Activated CD4-positive, alpha-beta T cell treated with anti-CD3 and anti-CD28 coated beads, Interleukin-2, amount 10 ng/mL, durations not matched to agents 7 days and 5 days (primary cell): Measurements from ENCODE around the gene NOXA1. TPM values are rescaled to one million over a fixed set of nuclear protein-coding genes. Genes with fewer than 3 reads are reported as not detected.

Experiments used
- CTCF ChIA-PET: fragments of 350-600 bp; sonication (Branson Sonifier 250); formaldehyde crosslinking; loops from one replicate; lab custom pipeline; 2021; ENCODE audit warnings: antibody characterized with exemption; lab: Charles Lee
- POLR2A ChIA-PET: fragments of 350-600 bp; sonication (Branson Sonifier 250); formaldehyde crosslinking; loops from one replicate; lab custom pipeline; 2021; ENCODE audit warnings: antibody characterized with exemption; lab: Charles Lee
- DNase-seq: peaks from one replicate; pipeline ENCODE4 v3.0.0-alpha.2; 2020
- H3K27ac Mint-ChIP-seq: one replicate; pipeline ENCODE4 v1.8.0; 2021; ENCODE audit warnings: mild to moderate bottlenecking, moderate library complexity, mixed read lengths
- H3K27me3 Mint-ChIP-seq: one replicate; pipeline ENCODE4 v1.8.0; 2021; ENCODE audit warnings: mixed read lengths
- H3K36me3 Mint-ChIP-seq: one replicate; pipeline ENCODE4 v1.8.0; 2021; ENCODE audit warnings: low read depth, mixed read lengths
- H3K4me1 Mint-ChIP-seq: one replicate; pipeline ENCODE4 v1.8.0; 2021; ENCODE audit warnings: mixed read lengths
- H3K4me3 Mint-ChIP-seq: one replicate; pipeline ENCODE4 v1.8.0; 2021; ENCODE audit warnings: mild to moderate bottlenecking, moderate library complexity, mixed read lengths
- H3K9me3 Mint-ChIP-seq: one replicate; pipeline ENCODE4 v1.8.0; 2021; ENCODE audit warnings: mixed read lengths
- total RNA-seq, 2 experiments: library from RNA; stranded (reverse); gene quantifications; one replicate each; pipeline ENCODE4 v1.2.3, GENCODE V29; 2021

The NOXA1 gene
- total RNA-seq, 2 experiments from 2014 or later = 0.46 to 1.1 TPM

DNA sequence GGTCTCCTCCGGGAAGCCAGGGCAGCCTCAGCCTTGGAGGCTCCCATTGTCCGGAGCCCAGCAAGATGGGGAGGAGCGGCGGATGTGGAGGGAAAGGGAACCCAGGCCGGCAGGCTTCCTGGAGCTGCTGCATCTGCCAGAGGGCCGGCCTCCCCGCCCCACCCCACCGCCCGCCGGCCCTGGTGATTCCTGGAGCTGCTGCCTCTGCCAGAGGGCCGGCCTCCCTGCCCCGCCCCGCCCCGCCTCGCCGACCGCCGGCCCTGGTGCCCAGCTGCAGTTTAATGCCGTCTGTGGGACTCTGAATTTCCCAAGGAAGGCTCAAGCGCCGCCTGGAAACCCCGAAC lies 31.8 kb upstream of the NOXA1 start:
- ChIA-PET POLR2A (no interaction called here), CTCF (no interaction called here)
- Mint-ChIP-seq H3K9me3 (no peaks in the 10 kb centered on the region), H3K27ac (no peak overlapping the region), H3K36me3 (no peaks in the 10 kb centered on the region), H3K27me3 (no peaks in the 10 kb centered on the region), H3K4me3 (no peak overlapping the region), H3K4me1 (peaks cover 13% of the 10 kb centered on the region)
- no peak for DNase-seq

GRCh38 chr9:137392232-137393007 lies 30.8 kb upstream of the NOXA1 start:
- Mint-ChIP-seq H3K4me3 (no peak overlapping the region), H3K27me3 (no peaks in the 10 kb centered on the region), H3K9me3 (no peaks in the 10 kb centered on the region), H3K36me3 (peaks cover 2% of the 10 kb centered on the region), H3K4me1 (peaks cover 7% of the 10 kb centered on the region), H3K27ac (peak overlapping the region; percentile 36)
- ChIA-PET CTCF (interaction anchor here (1.4 kb wide), 1 partner anchor 30 kb away, joined by 3 read pairs; the partner anchor contains the start of genes EXD3 and NOXA1), POLR2A (no interaction called here)
- DNase-seq = no peak

- no peak for DNase-seq
- H3K4me3 Mint-ChIP-seq = no peak overlapping the region
- ChIA-PET POLR2A (no interaction called here), CTCF (interaction anchor here (1.4 kb wide), 1 partner anchor 29 kb away, joined by 3 read pairs; the partner anchor contains the start of genes EXD3 and NOXA1)
- H3K27me3 Mint-ChIP-seq = no peaks in the 10 kb centered on the region
- peaks cover 8% of the 10 kb centered on the region for H3K4me1 Mint-ChIP-seq
- H3K36me3 Mint-ChIP-seq = peaks cover 2% of the 10 kb centered on the region
- no peak overlapping the region for H3K27ac Mint-ChIP-seq
- H3K9me3 Mint-ChIP-seq = no peaks in the 10 kb centered on the region
Observed at GRCh38 chr9:137393176-137394150, 29.7 kb upstream of the NOXA1 start.

- Mint-ChIP-seq H3K4me1 (peaks cover 8% of the 10 kb centered on the region), H3K27me3 (no peaks in the 10 kb centered on the region), H3K4me3 (no peak overlapping the region), H3K36me3 (peaks cover 2% of the 10 kb centered on the region), H3K27ac (no peak overlapping the region), H3K9me3 (no peaks in the 10 kb centered on the region)
- CTCF ChIA-PET = no interaction called here
- no peak for DNase-seq
- POLR2A ChIA-PET = no interaction called here
Observed at GRCh38 chr9:137394866-137395665, 28.1 kb upstream of the NOXA1 start.

DNA sequence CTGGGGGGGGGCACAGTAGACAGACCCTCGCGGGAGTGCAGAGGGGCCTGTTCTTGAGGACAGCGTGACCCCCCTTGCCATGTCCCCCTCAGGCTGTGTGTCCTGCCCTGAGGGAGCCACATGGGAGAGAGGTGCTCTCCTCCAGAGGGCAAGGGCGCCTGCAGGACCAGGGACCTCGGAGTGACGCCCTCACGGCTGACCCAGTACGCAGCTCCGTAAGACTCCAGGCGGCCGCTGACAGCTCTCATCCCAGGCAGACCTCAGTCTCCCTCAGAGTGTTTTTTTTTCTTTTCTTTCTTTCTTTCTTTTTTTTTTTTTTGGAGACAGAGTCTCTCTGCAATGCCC lies 27.6 kb upstream of the NOXA1 start:
- DNase-seq = no peak
- Mint-ChIP-seq H3K4me1 (peaks cover 8% of the 10 kb centered on the region), H3K27me3 (no peaks in the 10 kb centered on the region), H3K4me3 (no peak overlapping the region), H3K27ac (no peak overlapping the region), H3K9me3 (no peaks in the 10 kb centered on the region), H3K36me3 (peaks cover 2% of the 10 kb centered on the region)
- ChIA-PET POLR2A (no interaction called here), CTCF (interaction anchor here (1.6 kb wide), 1 partner anchor 19 kb away, joined by 3 read pairs; no protein-coding TSS in a partner anchor)

DNA sequence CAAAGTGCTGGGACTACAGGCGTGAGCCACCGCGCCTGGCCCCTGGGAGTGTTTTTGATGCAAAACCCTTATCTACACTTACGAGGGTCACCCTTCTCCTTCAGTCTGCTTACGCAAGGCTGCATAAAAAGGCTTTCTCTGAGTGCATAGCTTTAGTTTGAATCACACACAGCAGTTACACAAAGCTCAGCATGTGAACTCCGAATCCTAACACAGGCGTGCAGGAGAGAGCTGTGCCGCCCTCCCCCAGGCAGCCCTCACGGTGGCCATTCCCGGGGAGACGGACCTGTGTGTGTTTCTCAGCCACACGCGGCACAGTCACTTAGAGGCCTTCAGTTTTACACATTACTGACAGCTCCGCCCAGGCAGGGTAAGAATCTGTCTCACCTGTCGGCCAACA lies 27.0 kb upstream of the NOXA1 start:
- ChIA-PET POLR2A (no interaction called here), CTCF (interaction anchor here (0.7 to 1.6 kb wide), 2 partner anchors 19 to 47 kb away, joined by 3 to 4 read pairs; no protein-coding TSS in a partner anchor)
- Mint-ChIP-seq H3K27ac (no peak overlapping the region), H3K4me3 (no peak overlapping the region), H3K36me3 (peaks cover 2% of the 10 kb centered on the region), H3K27me3 (no peaks in the 10 kb centered on the region), H3K4me1 (peaks cover 8% of the 10 kb centered on the region), H3K9me3 (no peaks in the 10 kb centered on the region)
- no peak for DNase-seq

- POLR2A ChIA-PET = no interaction called here
- no peak overlapping the region for H3K4me3 Mint-ChIP-seq
- peaks cover 8% of the 10 kb centered on the region for H3K4me1 Mint-ChIP-seq
- H3K27me3 Mint-ChIP-seq = no peaks in the 10 kb centered on the region
- no peaks in the 10 kb centered on the region for H3K9me3 Mint-ChIP-seq
- no peak overlapping the region for H3K27ac Mint-ChIP-seq
- CTCF ChIA-PET = interaction anchor here (0.7 to 1.6 kb wide), 2 partner anchors 20 to 47 kb away, joined by 3 to 4 read pairs; no protein-coding TSS in a partner anchor
- peaks cover 2% of the 10 kb centered on the region for H3K36me3 Mint-ChIP-seq
- DNase-seq = no peak
Observed at GRCh38 chr9:137396634-137397367, 26.4 kb upstream of the NOXA1 start.

GRCh38 chr9:137397675-137398423 lies 25.3 kb upstream of the NOXA1 start:
- peaks cover 8% of the 10 kb centered on the region for H3K36me3 Mint-ChIP-seq
- ChIA-PET CTCF (no interaction called here), POLR2A (interaction anchor here (0.6 kb wide), 1 partner anchor 34 kb away, joined by 3 read pairs; no protein-coding TSS in a partner anchor)
- DNase-seq = no peak
- no peak overlapping the region for H3K27ac Mint-ChIP-seq
- H3K9me3 Mint-ChIP-seq = no peaks in the 10 kb centered on the region
- no peaks in the 10 kb centered on the region for H3K27me3 Mint-ChIP-seq
- no peak overlapping the region for H3K4me3 Mint-ChIP-seq
- H3K4me1 Mint-ChIP-seq = peaks cover 8% of the 10 kb centered on the region

- H3K4me1 Mint-ChIP-seq = peaks cover 8% of the 10 kb centered on the region
- H3K9me3 Mint-ChIP-seq = no peaks in the 10 kb centered on the region
- no peak overlapping the region for H3K27ac Mint-ChIP-seq
- H3K36me3 Mint-ChIP-seq = peaks cover 8% of the 10 kb centered on the region
- H3K4me3 Mint-ChIP-seq = no peak overlapping the region
- no peaks in the 10 kb centered on the region for H3K27me3 Mint-ChIP-seq
- CTCF ChIA-PET = no interaction called here
- POLR2A ChIA-PET = no interaction called here
- DNase-seq = no peak
Observed at GRCh38 chr9:137398561-137399468, 24.4 kb upstream of the NOXA1 start.

GRCh38 chr9:137402746-137403145 lies 20.4 kb upstream of the NOXA1 start:
- CTCF ChIA-PET = no interaction called here
- Mint-ChIP-seq H3K4me1 (peaks cover 2% of the 10 kb centered on the region), H3K27ac (no peak overlapping the region), H3K9me3 (no peaks in the 10 kb centered on the region), H3K36me3 (peaks cover 5% of the 10 kb centered on the region), H3K27me3 (peaks cover 3% of the 10 kb centered on the region), H3K4me3 (no peak overlapping the region)
- DNase-seq = no peak
- POLR2A ChIA-PET = no interaction called here

- DNase-seq = no peak
- peaks cover 3% of the 10 kb centered on the region for H3K27me3 Mint-ChIP-seq
- ChIA-PET POLR2A (no interaction called here), CTCF (no interaction called here)
- peaks cover 5% of the 10 kb centered on the region for H3K36me3 Mint-ChIP-seq
- no peak overlapping the region for H3K27ac Mint-ChIP-seq
- H3K9me3 Mint-ChIP-seq = no peaks in the 10 kb centered on the region
- no peak overlapping the region for H3K4me3 Mint-ChIP-seq
- no peaks in the 10 kb centered on the region for H3K4me1 Mint-ChIP-seq
Observed at GRCh38 chr9:137403269-137403668, 19.9 kb upstream of the NOXA1 start.
